ENCODE results near the gene ADCY9.

- TF ChIP-seq POLR2A (IDR thresholded peaks at IDR 0.05; ENCODE audit: low read length) (no peak), GATA1 (IDR thresholded peaks at IDR 0.05; ENCODE audit: low read depth, low read length) (no peak)
These were observed 110.5 kb downstream of the ADCY9 start for GRCh38 chr16:4005731-4006130.

Data from erythroblast (primary cell).